ENCODE data around the gene AP2A2. TPM values are rescaled to one million over a fixed set of nuclear protein-coding genes. Genes with fewer than 3 reads are reported as not detected.
A peak's percentile ranks its signal among the peaks of the same experiment; 100 is the strongest.

The AP2A2 gene
- polyA plus RNA-seq, 1 experiment = 76.5 TPM

- no peak for DNase-seq (ENCODE audit: low read depth)
- Histone ChIP-seq H3K36me3 (ENCODE audit: control insufficient read depth, insufficient read depth, low read length) (peaks cover 4% of the 10 kb centered on the region; the same call in 1 of the 2 replicates), H3K27me3 (ENCODE audit: control insufficient read depth, insufficient read depth, low read length) (no peaks in the 10 kb centered on the region), H3K4me3 (ENCODE audit: low read depth, low read length) (no peak overlapping the region)
- CTCF ChIA-PET = interaction anchor here (0.6 to 2.4 kb wide), 9 partner anchors 9 to 561 kb away, joined by 3 to 7 read pairs (median 5); partner anchors contain the start of gene CHID1
- POLR2A ChIA-PET = no interaction called here
- TF ChIP-seq CTCF (IDR thresholded peaks at IDR 0.05; ENCODE audit: insufficient read depth, low read depth, low read length) = no peak
Observed at GRCh38 chr11:924406-925157, 1.1 kb upstream of the AP2A2 start.

- ChIA-PET CTCF (interaction anchor here (0.7 to 2.4 kb wide), 8 partner anchors 9 to 129 kb away, joined by 3 to 7 read pairs (median 5); partner anchors contain the start of gene CHID1), POLR2A (no interaction called here)
- H3K4me3 ChIP-seq (ENCODE audit: low read depth, low read length) = peak overlapping the region; percentile 35
- DNase-seq (ENCODE audit: low read depth) = no peak
- peaks cover 4% of the 10 kb centered on the region; the same call in 1 of the 2 replicates for H3K36me3 ChIP-seq (ENCODE audit: control insufficient read depth, insufficient read depth, low read length)
- TF ChIP-seq CTCF (IDR thresholded peaks at IDR 0.05; ENCODE audit: insufficient read depth, low read depth, low read length) = no peak
- H3K27me3 ChIP-seq (ENCODE audit: control insufficient read depth, insufficient read depth, low read length) = no peaks in the 10 kb centered on the region
Observed at GRCh38 chr11:925158-925495, 543 bp upstream of the AP2A2 start.

- CTCF ChIA-PET = interaction anchor here (2.3 kb wide), 1 partner anchor 30 kb away, joined by 5 read pairs; no protein-coding TSS in a partner anchor
- Histone ChIP-seq H3K36me3 (ENCODE audit: control insufficient read depth, insufficient read depth, low read length) (peaks cover 4% of the 10 kb centered on the region; the same call in 1 of the 2 replicates), H3K27me3 (ENCODE audit: control insufficient read depth, insufficient read depth, low read length) (no peaks in the 10 kb centered on the region), H3K4me3 (ENCODE audit: low read depth, low read length) (peak overlapping the region; percentile 84)
- no peak for DNase-seq (ENCODE audit: low read depth)
- no peak for TF ChIP-seq CTCF (IDR thresholded peaks at IDR 0.05; ENCODE audit: insufficient read depth, low read depth, low read length)
- POLR2A ChIA-PET = no interaction called here
Observed at GRCh38 chr11:926341-926916, 759 bp downstream of the AP2A2 start.

GRCh38 chr11:927871-928270, 2.2 kb downstream of the AP2A2 start:
- Histone ChIP-seq H3K27me3 (ENCODE audit: control insufficient read depth, insufficient read depth, low read length) (no peaks in the 10 kb centered on the region), H3K36me3 (ENCODE audit: control insufficient read depth, insufficient read depth, low read length) (peaks cover 4% of the 10 kb centered on the region; the same call in 1 of the 2 replicates), H3K4me3 (ENCODE audit: low read depth, low read length) (no peak overlapping the region)
- ChIA-PET POLR2A (interaction anchor here (0.7 kb wide), 1 partner anchor 56 kb away, joined by 12 read pairs; no protein-coding TSS in a partner anchor), CTCF (interaction anchor here (1.0 kb wide), 2 partner anchors 49 to 53 kb away, joined by 3 read pairs; no protein-coding TSS in a partner anchor)
- no peak for TF ChIP-seq CTCF (IDR thresholded peaks at IDR 0.05; ENCODE audit: insufficient read depth, low read depth, low read length)
- no peak for DNase-seq (ENCODE audit: low read depth)

- Histone ChIP-seq H3K36me3 (ENCODE audit: control insufficient read depth, insufficient read depth, low read length) (peaks cover 4% of the 10 kb centered on the region; the same call in 1 of the 2 replicates), H3K4me3 (ENCODE audit: low read depth, low read length) (no peak overlapping the region), H3K27me3 (ENCODE audit: control insufficient read depth, insufficient read depth, low read length) (no peaks in the 10 kb centered on the region)
- CTCF ChIA-PET = interaction anchor here (1.0 kb wide), 1 partner anchor 52 kb away, joined by 3 read pairs; no protein-coding TSS in a partner anchor
- POLR2A ChIA-PET = no interaction called here
- no peak for DNase-seq (ENCODE audit: low read depth)
- no peak for TF ChIP-seq CTCF (IDR thresholded peaks at IDR 0.05; ENCODE audit: insufficient read depth, low read depth, low read length)
Observed at GRCh38 chr11:928786-929185, 3.1 kb downstream of the AP2A2 start.

Data from BJ (cell line).